ENCODE measurements around the gene ZNF764.
"Not testable (repeated sequence)": the region's sequence is repeated elsewhere in the genome, so short reads cannot be mapped to it uniquely, and the experiment has no call there.

Gene ZNF764

DNA sequence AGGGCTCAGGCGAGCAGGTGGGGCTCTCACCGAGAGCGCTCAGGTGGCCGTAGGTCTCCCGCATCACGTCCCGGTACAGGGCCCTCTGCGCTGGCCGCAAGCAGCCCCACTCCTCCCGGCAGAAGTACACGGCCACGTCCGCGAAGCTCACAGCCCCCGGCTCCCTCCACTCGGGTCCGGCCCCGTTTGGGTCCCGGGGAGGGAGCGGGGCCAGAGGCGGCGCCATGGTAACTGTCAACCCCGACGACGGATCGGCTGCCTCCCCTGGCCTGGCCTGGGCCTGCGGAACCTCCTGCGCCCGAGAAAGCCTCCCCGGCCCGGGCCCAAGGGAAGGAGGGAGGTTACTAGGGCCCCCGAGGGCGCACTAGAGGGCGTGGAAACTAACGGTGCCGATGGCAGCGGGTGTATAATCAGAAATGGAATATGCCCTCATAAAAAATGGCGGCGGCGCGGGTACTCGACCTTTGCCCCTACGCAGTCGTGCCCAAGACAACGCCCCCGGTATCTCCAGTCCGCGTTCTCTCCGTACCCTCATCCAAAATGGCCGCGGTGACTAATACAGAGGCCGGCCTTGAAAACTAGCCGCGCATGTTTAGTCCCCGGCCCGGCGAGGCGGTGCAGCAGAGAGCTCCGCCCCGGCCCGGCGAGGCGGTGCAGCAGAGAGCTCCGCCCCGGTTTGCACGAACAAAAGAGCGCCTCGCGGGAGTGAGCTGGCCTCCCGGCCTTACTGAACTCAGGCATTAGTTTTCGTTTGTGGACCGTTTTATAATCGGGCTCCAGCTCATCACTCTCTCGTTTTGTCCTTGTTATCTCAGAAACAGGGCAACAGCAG, at the start of gene ZNF764:
Gene ZNF764 (minus strand): TSS at position 418 of the 832 bp plus-strand sequence. CDS start 192 bp downstream, at position 226.
- Mint-ChIP-seq H3K9me3 (no peaks in the 10 kb centered on the region), H3K36me3 (ENCODE audit: low read depth) (peaks cover 19% of the 10 kb centered on the region), H3K4me1 (ENCODE audit: low read depth) (peaks cover 37% of the 10 kb centered on the region), H3K4me3 (peak within 1 kb of the TSS; percentile 79), H3K27ac (peak within 1 kb of the TSS; percentile 83), H3K27me3 (ENCODE audit: low read depth) (no peaks in the 10 kb centered on the region)

DNA sequence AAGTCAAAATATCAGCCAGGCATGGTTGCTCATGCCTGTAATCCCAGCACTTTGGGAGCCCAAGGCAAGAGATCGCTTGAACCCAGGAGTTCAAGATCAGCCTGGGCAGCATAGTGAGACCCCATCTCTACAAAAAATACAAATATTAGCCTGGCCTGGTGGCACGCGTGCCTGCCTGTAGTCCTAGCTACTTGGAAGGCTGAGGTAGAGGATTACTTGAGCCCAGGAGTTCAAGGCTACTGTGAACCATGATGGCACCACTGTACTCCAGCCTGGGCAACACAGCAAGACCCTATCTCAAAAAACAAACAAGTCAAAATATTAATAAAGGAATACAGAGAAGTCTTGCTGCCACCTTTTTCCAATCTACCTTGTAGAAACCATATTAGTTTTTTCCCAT, 47.8 kb upstream of the ZNF764 start:
- peaks cover 16% of the 10 kb centered on the region for H3K4me1 Mint-ChIP-seq (ENCODE audit: low read depth)
- no peak overlapping the region for H3K4me3 Mint-ChIP-seq
- peaks cover 34% of the 10 kb centered on the region for H3K36me3 Mint-ChIP-seq (ENCODE audit: low read depth)
- H3K27me3 Mint-ChIP-seq (ENCODE audit: low read depth) = no peaks in the 10 kb centered on the region
- H3K27ac Mint-ChIP-seq = no peak overlapping the region
- no peaks in the 10 kb centered on the region for H3K9me3 Mint-ChIP-seq

DNA sequence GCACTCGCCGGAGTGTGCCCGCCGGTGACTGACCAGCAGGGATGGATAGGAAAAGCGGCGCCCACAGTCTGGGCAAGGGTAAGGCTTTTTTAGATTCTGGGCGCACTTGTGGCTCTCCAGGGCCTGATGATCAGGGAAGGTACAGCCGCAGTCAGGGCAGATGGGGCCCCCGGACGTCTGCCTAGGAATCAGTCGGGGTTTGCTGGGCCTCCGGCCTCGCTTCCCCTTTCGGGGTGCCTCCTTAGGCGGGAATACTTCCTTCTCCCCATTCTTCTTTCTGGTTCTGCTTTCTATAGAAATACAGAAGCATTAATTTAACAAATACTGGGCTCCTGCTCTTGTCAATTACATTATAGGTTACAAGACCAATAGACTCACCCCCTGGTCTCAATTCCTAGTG, 47.0 kb upstream of the ZNF764 start:
- Mint-ChIP-seq H3K9me3 (no peaks in the 10 kb centered on the region), H3K27me3 (ENCODE audit: low read depth) (no peaks in the 10 kb centered on the region), H3K27ac (no peak overlapping the region), H3K4me1 (ENCODE audit: low read depth) (peaks cover 11% of the 10 kb centered on the region), H3K36me3 (ENCODE audit: low read depth) (peaks cover 36% of the 10 kb centered on the region), H3K4me3 (no peak overlapping the region)

DNA sequence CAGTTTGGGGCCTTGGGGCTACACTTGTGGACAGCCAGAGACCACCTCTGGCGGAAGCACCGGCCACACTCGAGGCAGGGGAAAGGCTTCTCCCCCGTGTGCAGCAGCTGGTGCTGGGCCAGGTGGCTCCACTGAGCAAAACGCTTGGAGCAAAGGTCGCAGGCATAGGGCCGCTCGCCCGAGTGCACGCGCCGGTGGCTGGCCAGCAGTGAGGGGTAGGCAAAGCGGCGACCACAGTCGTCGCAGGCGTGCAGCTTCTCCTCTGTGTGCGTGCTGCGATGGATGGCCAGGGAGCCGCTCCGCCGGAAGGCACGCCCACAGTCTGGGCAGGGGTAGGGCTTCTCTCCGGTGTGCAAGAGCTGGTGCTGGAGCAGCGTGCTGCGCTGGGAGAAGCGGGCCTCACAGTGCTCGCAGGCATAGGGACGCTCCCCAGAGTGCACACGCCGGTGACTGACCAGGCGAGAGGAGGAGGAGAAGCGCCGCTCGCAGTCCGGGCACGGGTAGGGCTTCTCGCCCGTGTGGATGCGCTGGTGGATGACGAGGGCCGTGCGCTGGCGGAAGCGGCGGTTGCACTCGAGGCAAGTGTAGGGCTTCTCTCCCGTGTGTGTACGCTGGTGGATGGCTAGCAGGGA, 46.3 kb upstream of the ZNF764 start:
- no peak overlapping the region for H3K27ac Mint-ChIP-seq
- H3K36me3 Mint-ChIP-seq (ENCODE audit: low read depth) = peaks cover 36% of the 10 kb centered on the region
- no peak overlapping the region for H3K4me3 Mint-ChIP-seq
- no peaks in the 10 kb centered on the region for H3K9me3 Mint-ChIP-seq
- peaks cover 11% of the 10 kb centered on the region for H3K4me1 Mint-ChIP-seq (ENCODE audit: low read depth)
- no peaks in the 10 kb centered on the region for H3K27me3 Mint-ChIP-seq (ENCODE audit: low read depth)

DNA sequence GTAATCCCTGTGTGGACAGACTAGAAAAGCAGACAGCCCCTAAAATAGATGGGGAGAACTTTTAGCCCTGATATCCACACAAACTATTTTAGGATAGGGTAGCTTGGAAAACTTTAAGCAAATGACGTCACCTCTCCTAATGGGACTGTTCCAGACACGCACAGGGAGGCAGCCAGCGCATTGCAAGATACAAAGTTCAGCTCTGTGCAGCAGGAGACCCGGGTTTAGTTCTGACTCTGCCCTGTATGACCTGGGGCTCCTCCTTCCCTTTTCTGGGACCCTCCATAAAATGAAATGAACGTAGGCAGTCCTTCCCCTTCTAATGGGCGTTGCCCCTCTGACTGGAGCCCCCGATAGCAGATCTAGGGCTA, 45.8 kb upstream of the ZNF764 start:
- no peaks in the 10 kb centered on the region for H3K9me3 Mint-ChIP-seq
- H3K27ac Mint-ChIP-seq = no peak overlapping the region
- no peak overlapping the region for H3K4me3 Mint-ChIP-seq
- H3K36me3 Mint-ChIP-seq (ENCODE audit: low read depth) = peaks cover 36% of the 10 kb centered on the region
- H3K27me3 Mint-ChIP-seq (ENCODE audit: low read depth) = no peaks in the 10 kb centered on the region
- peaks cover 8% of the 10 kb centered on the region for H3K4me1 Mint-ChIP-seq (ENCODE audit: low read depth)

DNA sequence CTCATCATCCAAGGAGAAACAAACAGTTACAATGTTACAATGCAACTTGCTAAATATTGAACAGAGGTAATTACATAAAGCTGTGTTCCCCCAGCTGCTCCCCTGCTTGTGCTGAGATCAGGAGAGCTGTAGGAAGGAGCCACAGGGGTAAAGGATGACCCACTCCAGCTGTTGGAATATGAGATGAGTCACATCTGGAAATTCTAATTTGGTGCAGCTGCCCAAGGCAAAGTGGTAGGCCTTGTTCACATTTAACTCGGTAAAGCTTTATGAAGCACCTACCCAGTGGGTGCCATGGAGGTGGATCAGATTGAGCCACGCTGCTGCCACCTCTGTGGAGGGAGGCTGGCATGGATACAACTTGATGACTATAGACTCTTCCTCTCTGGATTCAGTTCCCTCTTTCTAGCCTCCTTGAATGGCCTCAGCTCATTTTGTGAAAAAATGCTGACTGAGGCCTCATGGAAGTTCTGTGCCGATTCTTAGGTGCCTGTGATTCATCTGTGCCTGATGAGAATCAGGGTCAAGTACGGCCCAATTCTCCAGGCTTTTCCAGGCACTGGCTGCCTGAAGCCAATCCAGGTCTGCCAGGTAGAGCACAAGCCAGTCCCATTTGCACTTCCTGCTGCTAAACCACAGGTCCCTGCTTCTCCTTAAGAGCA, 44.6 kb upstream of the ZNF764 start:
- Mint-ChIP-seq H3K27ac (no peak overlapping the region), H3K36me3 (ENCODE audit: low read depth) (peaks cover 36% of the 10 kb centered on the region), H3K27me3 (ENCODE audit: low read depth) (no peaks in the 10 kb centered on the region), H3K4me1 (ENCODE audit: low read depth) (peaks cover 9% of the 10 kb centered on the region), H3K9me3 (no peaks in the 10 kb centered on the region), H3K4me3 (no peak overlapping the region)

DNA sequence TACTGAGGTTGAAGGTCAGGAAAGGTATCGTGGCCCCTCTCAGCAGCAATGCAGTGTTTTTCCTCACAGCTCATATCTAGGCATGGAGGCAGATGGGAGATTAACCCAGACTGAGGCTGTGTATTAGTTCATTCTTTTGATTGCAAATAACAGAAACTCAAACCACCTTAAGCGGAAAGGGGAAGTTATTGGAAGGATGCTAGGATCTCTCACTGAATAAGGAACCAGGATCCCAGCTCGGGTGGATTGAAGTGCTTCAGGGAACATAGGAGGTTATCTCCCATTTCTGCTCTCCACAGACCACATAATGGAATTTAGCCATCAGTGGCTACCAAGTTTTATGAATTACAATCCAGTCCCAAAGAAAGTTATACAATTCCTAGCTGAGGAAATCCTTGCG, 43.8 kb upstream of the ZNF764 start:
- Mint-ChIP-seq H3K4me1 (ENCODE audit: low read depth) (peaks cover 8% of the 10 kb centered on the region), H3K4me3 (no peak overlapping the region), H3K9me3 (no peaks in the 10 kb centered on the region), H3K36me3 (ENCODE audit: low read depth) (peaks cover 33% of the 10 kb centered on the region), H3K27ac (no peak overlapping the region), H3K27me3 (ENCODE audit: low read depth) (no peaks in the 10 kb centered on the region)

DNA sequence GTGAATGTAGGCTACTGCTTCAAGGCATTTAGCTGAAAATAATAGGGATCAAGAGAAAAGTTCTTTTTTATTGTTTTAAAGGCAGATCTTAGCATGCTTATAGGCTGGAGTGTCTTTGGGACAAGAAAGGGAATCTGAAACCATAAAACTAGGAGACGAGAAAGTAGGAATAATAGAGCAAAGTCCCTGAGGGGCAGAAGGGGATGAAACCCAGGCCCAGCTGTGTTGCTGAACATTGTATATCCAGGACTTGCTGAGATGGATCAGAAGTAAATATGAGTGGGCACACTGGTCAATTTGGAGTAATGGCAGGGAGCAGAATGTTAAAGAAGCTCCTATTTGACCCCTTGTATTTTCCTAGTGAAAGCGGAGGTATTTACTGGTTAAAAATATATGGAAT, 42.8 kb upstream of the ZNF764 start:
- no peak overlapping the region for H3K4me3 Mint-ChIP-seq
- H3K27ac Mint-ChIP-seq = no peak overlapping the region
- peaks cover 26% of the 10 kb centered on the region for H3K36me3 Mint-ChIP-seq (ENCODE audit: low read depth)
- H3K4me1 Mint-ChIP-seq (ENCODE audit: low read depth) = peaks cover 8% of the 10 kb centered on the region
- H3K9me3 Mint-ChIP-seq = no peaks in the 10 kb centered on the region
- no peaks in the 10 kb centered on the region for H3K27me3 Mint-ChIP-seq (ENCODE audit: low read depth)

DNA sequence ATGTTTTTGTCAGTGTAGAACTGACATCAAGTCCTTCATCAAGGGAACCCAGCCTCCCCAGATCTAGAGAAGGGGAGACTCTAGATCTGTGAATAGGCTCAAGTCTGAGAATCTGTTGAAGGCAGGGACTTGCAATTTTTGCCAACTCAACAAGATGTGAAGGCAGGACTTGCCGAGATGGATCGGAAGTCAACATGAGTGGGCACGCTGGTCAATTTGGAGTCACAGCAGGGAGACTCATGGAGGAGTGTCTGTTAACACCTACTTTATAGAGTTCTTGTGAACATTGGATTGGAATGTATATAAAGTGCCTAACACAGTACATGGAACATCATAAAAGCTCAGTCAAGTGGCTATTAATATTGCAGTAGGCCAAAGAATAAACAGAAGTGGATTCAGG, 42.0 kb upstream of the ZNF764 start:
- H3K4me3 Mint-ChIP-seq = no peak overlapping the region
- no peak overlapping the region for H3K27ac Mint-ChIP-seq
- peaks cover 24% of the 10 kb centered on the region for H3K36me3 Mint-ChIP-seq (ENCODE audit: low read depth)
- peaks cover 5% of the 10 kb centered on the region for H3K4me1 Mint-ChIP-seq (ENCODE audit: low read depth)
- H3K9me3 Mint-ChIP-seq = no peaks in the 10 kb centered on the region
- no peaks in the 10 kb centered on the region for H3K27me3 Mint-ChIP-seq (ENCODE audit: low read depth)

DNA sequence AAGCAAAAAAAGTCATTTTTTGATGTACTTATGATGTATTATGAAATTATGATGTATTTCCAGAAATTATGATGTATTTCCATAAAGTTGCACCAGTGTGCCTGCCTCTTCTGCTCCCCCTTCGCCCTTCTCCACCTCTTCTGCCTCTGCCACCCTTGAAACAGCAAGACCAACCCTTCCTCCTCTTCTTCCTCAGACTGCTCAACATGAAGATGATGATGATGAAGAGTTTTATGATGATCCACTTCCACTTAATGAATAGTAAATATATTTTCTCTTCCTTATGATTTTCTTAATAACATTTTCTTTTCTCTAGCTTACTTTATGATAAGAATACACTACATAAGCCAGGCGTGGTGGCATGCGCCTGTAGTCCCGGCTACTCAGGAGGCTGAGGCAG, 34.7 kb upstream of the ZNF764 start:
- H3K4me3 Mint-ChIP-seq = no peak overlapping the region
- H3K9me3 Mint-ChIP-seq = no peaks in the 10 kb centered on the region
- no peaks in the 10 kb centered on the region for H3K27me3 Mint-ChIP-seq (ENCODE audit: low read depth)
- no peaks in the 10 kb centered on the region for H3K36me3 Mint-ChIP-seq (ENCODE audit: low read depth)
- H3K27ac Mint-ChIP-seq = no peak overlapping the region
- H3K4me1 Mint-ChIP-seq (ENCODE audit: low read depth) = peaks cover 1% of the 10 kb centered on the region

DNA sequence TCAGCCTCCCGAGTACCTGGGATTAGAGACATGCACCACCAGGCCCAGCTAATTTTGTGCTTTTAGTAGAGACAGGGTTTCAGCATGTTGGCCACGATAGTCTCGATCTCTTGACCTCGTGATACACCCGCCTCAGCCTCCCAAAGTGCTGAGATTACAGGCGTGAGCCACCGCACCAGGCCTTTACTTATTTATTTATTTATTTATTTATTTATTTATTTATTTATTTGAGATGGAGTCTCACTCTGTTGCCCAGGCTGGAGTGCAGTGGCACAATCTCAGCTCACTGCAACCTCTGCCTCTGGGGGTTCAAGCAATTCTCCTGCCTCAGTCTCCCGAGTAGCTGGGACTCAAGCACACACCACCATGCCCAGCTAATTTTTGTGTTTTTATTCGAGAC, 32.7 kb upstream of the ZNF764 start:
- not testable (repeated sequence) for H3K27me3 Mint-ChIP-seq (ENCODE audit: low read depth); H3K9me3 Mint-ChIP-seq; H3K4me3 Mint-ChIP-seq; H3K4me1 Mint-ChIP-seq (ENCODE audit: low read depth); H3K27ac Mint-ChIP-seq; H3K36me3 Mint-ChIP-seq (ENCODE audit: low read depth)

DNA sequence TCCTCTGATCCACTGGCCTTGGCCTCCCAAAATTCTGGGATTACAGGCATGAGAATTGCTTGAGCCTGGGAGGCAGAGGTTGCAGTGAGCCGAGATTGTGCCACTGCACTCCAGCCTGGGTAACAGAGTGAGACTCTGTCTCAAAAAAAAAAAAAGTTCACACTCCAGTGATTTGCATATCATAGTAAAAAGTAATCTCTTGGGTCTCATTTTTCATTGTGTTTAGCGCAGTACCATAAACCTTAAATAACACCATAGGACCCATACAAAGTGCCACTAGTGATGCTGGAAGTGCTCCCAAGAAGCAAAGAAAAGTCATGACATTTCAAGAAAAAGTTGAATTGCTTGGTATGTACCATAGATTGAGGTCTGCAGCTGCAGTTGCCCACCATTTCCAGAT, 31.4 kb upstream of the ZNF764 start:
- Mint-ChIP-seq H3K4me1 (ENCODE audit: low read depth) (peaks cover 12% of the 10 kb centered on the region), H3K36me3 (ENCODE audit: low read depth) (peaks cover 11% of the 10 kb centered on the region)
- H3K9me3 Mint-ChIP-seq; H3K27ac Mint-ChIP-seq; H3K4me3 Mint-ChIP-seq; H3K27me3 Mint-ChIP-seq (ENCODE audit: low read depth): not testable (repeated sequence)

DNA sequence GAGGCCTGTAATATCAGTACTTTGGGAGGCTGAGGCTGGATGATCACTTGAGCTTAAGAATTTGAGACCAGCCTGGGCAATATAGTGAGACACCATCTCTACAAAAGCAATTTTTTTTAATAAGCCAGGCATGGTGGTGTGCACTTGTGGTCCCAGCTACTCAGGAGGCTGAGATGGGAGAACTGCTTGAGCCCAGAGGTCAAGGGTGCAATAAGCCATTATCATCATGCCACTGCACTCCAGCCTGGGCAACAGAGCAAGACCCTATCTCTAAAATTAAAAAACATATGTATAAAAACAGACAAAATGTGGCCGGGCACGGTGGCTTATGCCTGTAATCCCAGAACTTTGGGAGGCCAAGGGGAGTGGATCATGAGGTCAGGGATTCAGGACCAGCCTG, 30.5 kb upstream of the ZNF764 start:
- H3K36me3 Mint-ChIP-seq (ENCODE audit: low read depth) = peaks cover 11% of the 10 kb centered on the region
- H3K27me3 Mint-ChIP-seq (ENCODE audit: low read depth) = no peaks in the 10 kb centered on the region
- H3K27ac Mint-ChIP-seq = no peak overlapping the region
- no peak overlapping the region for H3K4me3 Mint-ChIP-seq
- H3K4me1 Mint-ChIP-seq (ENCODE audit: low read depth) = peaks cover 16% of the 10 kb centered on the region
- no peaks in the 10 kb centered on the region for H3K9me3 Mint-ChIP-seq

DNA sequence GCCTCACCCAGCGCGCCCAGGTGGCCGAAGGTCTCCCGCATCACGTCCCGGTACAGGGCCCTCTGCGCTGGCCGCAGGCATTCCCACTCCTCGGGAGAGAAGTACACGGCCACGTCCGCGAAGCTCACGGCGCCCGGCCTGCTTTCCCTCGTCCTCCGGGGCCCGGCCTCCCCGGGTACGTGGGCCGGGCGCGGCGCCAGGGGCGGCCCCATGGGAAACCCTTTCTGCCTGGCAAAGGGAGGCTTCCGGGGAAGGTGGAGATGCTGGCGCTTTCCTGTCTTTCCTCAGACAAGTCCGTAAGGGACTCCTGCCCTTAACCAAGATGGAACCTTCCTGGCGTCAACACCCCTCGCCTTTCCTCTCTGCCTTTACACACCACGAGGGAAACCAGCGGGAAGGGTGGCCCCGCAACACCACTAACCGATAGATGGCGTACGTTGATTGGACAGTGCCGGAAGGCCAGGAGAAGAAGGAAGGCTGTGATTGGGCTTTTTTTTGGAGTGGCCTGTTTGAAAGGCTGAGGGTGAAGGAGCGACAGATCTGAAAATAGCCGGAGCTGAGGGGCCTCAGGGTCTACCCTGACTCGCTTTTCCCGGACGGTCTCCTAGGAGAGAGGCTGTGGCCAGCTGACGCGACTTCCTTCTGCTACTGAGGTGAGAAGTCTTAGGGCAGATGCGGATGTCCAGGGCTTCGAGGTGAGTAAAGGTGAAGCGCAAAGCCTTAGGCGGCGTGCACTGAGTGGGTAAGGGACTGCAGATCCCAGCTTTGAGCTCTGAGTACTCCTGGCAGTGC, 27.4 kb upstream of the ZNF764 start, which contains the start of gene ZNF785:
Gene ZNF785 (minus strand): TSS at position 298 of the 792 bp plus-strand sequence. CDS start 86 bp downstream, at position 212.
- H3K27ac Mint-ChIP-seq = peak within 1 kb of the TSS; percentile 98
- no peaks in the 10 kb centered on the region for H3K27me3 Mint-ChIP-seq (ENCODE audit: low read depth)
- peaks cover 18% of the 10 kb centered on the region for H3K36me3 Mint-ChIP-seq (ENCODE audit: low read depth)
- H3K4me3 Mint-ChIP-seq = peak within 1 kb of the TSS; percentile 96
- H3K9me3 Mint-ChIP-seq = no peaks in the 10 kb centered on the region
- peaks cover 21% of the 10 kb centered on the region for H3K4me1 Mint-ChIP-seq (ENCODE audit: low read depth)

Data from T-helper 1 cell treated with Interleukin-12 subunit alpha and Interleukin-12 subunit beta and Interleukin-4 antibody, amounts not matched to agents 30 μg/mL and 1 μg/mL, for 36 hours (primary cell).